HG02588 (cell line): Measurements from ENCODE around the gene HOXB3.

Experiments used
- ATAC-seq: cut with Tn5 transposase; IDR thresholded peaks from one replicate; pipeline ENCODE4 v1.9.1; 2021; ENCODE audit warnings: mild to moderate bottlenecking, moderate library complexity; ENCODE audit not compliant: unreplicated experiment

Gene HOXB3

GRCh38 chr17:48559122-48559839, 30.8 kb downstream of the HOXB3 start:
- no peak for ATAC-seq

- no peak for ATAC-seq
Observed at GRCh38 chr17:48558831-48559121, 31.3 kb downstream of the HOXB3 start.

DNA sequence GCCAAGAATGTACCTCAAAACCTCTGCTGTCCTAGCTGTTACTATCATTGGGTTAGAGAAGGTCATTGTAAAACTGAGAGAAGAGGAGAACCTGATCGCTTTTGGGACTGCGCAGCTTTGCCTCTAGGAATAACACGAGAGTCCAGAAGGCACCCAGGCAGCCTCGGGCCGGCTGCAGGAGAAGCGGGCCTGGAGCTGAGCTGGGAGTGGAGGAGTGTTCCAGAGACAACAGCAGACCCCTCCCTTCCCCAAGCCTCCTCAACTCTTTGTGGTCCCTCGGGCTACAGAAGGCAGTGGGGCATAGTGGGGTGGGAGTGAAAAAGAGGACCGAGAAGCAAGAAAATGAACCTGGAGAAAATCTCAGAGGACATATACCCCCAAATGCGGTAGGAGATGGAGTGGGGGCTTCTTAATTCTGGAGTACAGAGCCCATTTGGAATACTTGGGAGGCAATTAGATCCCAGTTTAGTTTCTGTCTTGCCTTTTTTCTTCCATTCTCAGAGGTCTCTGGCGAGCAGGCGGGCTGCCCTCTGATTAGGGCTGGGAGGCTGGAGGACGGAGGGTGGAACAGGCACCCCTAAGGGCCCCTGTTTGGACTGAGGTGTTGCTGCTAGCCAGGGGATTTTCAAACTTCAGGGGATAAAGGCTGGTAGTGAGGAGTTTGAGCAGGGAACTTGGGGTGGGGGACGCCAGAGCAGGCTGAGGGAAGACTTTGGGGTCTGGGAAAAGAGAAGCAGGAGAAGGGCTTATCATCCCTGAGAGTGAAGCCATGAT, 31.8 kb downstream of the HOXB3 start:
- no peak for ATAC-seq

- no peak for ATAC-seq
Observed at GRCh38 chr17:48556576-48557401, 33.3 kb downstream of the HOXB3 start.

DNA sequence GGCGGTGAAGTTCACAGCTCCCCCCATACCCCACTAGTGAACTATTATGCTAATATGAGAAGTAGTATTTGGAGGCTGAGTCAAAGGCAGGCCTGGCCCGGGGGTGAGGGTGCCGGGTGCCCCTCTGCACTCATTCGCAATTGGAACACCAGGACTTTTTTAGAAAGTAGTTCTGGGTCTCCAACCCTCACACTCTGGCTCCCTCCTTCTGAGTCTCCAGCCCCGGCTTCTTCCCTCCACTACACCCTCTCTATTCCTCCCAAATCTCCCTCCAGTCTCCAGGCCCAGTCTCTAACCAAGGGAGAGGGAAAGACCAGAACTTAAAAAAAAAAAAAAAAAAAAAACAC, 33.8 kb downstream of the HOXB3 start:
- no peak for ATAC-seq

- ATAC-seq = no peak
Observed at GRCh38 chr17:48555258-48556228, 34.5 kb downstream of the HOXB3 start.

GRCh38 chr17:48554412-48555257, 35.4 kb downstream of the HOXB3 start:
- no peak for ATAC-seq

DNA sequence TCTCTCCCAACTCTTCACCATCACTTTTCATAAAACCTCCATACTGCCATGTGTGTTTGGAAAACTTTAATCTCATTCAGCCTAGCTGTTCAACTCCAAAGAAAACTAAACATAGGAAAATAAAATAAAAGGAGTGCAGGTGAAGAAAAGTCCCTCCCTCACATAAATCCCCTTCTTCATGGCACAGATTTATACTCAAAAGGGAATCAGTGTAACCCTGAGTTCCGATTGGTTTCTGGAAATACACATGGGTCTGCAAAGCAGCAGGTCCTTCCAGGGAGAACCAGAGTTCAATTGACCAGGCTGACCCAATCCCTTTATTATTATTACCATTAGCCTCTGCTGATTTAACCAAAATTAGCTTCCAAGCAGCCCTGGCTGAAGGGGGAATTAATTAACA, 36.2 kb downstream of the HOXB3 start:
- ATAC-seq = no peak

- no peak for ATAC-seq
Observed at GRCh38 chr17:48553190-48553547, 36.9 kb downstream of the HOXB3 start.

- no peak for ATAC-seq
Observed at GRCh38 chr17:48552466-48553189, 37.4 kb downstream of the HOXB3 start.

DNA sequence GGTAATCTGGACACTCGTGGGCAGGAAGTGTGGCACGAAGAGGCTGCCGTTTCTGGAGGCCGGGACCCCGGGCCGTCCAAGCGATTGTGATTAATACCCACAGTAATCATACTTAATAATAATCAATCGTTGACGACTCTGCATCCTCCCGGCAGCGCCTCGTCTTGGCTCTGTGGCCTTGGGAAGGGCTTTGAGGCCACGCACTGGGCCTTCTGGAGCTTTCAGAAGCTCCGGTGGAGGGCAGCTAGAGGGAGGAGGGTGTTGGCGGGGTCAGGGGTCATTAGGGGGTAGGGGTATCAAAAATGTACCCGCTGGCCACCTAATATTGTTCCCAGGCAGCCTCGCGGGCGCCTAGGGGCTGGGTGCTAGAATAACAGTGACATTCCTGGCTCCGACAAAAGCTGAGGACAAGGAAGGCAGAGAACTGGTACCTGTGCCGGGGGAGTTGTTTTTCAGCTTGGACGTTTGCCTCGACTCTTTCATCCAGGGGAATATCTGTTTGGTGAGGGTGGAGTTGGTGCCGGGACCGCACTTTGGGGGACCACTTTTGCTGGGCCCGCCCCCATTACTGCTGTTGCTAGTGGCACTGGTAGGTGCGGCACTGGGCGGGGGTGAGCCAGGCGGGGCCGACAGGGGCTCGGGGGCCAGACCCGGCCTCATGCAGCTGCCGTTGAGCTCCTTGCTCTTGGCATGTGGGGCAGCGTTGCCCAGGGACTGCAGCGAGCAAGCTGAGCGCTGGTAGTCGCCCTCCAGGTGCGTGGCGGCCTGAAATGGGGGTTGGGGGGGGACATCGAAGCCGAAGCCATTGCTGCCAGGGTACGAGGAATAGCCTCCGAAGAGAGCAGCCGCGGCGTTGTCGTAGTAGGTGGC, 38.2 kb downstream of the HOXB3 start:
- ATAC-seq = no peak

- ATAC-seq = no peak
Observed at GRCh38 chr17:48551214-48551555, 38.9 kb downstream of the HOXB3 start.

GRCh38 chr17:48550502-48551213, 39.4 kb downstream of the HOXB3 start:
- no peak for ATAC-seq

DNA sequence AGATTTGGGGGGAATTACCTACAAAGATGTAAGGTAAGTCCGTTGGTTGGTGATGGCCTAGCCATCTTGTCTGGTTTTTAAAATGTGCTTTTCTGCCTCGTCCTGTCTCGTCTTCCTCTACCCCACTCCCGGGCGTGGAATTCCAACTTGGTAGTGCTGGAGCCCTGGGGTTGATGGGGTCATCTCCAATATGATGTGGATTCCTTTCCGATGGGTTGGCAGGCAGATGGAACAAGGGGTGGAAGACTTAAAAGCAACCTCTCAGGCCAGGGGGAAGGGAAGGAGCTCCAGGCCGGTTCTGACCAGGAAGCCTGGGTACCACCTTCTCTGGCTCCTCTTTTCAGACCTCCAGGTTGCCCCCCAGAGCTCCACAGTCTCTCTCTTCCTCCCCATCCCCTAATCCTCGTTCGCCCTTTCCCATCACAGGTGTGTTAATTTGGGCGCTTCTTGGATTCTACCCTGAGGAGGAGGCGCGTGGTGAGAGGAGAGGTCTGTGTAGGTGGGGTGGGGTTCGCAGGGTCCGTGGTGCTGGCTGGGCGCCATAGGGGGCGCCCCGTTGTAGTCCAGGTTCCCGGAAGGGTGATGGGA, 40.0 kb downstream of the HOXB3 start:
- no peak for ATAC-seq

DNA sequence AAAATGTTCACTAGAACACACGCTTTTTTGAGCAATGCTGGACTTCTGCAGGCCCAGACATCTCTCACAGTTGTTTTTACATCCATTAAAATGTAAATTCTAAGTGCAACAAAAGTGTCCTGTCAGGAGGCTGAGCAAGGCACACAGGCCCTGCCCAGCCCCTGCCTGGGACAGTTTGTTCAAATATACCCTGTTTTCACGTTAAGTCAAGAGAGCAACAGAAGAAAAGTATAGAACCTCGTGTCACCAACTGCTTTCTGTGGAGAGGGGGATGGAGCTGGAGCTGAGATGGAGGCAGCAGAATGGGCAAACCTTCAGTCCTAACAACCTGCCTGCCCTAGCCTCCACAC, 40.8 kb downstream of the HOXB3 start:
- ATAC-seq = no peak

DNA sequence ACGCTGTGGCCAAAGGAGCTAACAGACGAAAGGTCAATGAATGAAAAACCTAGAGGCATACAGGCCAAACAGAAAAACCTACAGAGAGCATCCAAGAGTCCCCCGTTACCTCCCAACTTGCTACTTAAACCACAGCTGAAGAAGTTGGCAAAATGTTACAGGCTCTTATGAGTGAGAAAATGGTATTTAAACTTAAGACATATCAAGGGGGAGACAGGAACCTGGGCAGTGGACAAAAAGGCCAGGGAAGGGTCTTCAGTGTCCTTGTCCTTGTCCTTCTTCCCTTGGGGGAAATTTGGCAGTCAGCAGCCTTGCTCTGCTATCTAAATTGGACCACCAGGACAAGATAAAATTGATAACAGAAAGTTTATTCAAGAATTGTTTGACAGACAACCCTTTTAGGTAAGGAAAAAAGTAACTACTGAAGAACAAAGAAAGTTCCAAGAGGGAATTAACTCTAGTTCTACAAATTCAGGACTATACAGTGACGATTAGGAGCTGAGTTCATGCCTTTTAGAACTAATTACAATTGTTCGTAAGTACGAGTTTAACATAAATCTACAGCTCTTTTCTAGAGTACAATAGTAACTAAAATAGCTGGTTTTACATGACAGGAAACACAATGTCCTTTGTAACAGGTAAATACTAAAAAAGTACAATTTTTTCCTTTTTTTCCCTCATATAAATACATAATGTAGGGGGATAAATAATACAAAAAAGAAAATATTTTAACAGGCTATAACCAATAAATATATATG, 41.3 kb downstream of the HOXB3 start:
- no peak for ATAC-seq
